H1 (cell line): Measurements from ENCODE around the gene LAPTM4A. TPM values are rescaled to one million over a fixed set of nuclear protein-coding genes. Genes with fewer than 3 reads are reported as not detected.

ENCODE experiments used
- CTCF ChIA-PET: fragments of 300-600 bp; sonication (Branson Sonifier 250); formaldehyde crosslinking; loops from one replicate; lab custom pipeline; 2021; ENCODE audit not compliant: partially characterized antibody; lab: Charles Lee
- POLR2A ChIA-PET: fragments of 300-600 bp; sonication (Branson Sonifier 250); formaldehyde crosslinking; loops from one replicate; lab custom pipeline; 2021; ENCODE audit warnings: inconsistent platforms; ENCODE audit not compliant: partially characterized antibody; lab: Charles Lee
- DNase-seq, 2 experiments: peaks; one replicate each; pipeline versions ENCODE4 v3.0.0 to v3.0.0-alpha.2; 2010 to 2022; ENCODE audit warnings: low spot score in 2 of 2, low read depth in 1 of 2, mixed read lengths in 1 of 2
- FAIRE-seq: peaks from 2 replicates; lab custom pipeline; 2011; peaks lifted over from hg19 to GRCh38; lab: Jason Lieb, UNC
- H2AFZ ChIP-seq: 2 replicates; pipeline ENCODE4 v1.8.1; 2012; ENCODE audit warnings: low read length, inconsistent platforms
- H2AK5ac ChIP-seq: 2 replicates; pipeline ENCODE4 v1.6.1; 2013; ENCODE audit warnings: low read depth, low read length
- H2BK120ac ChIP-seq: replicated peaks from 2 replicates; pipeline ENCODE3; 2013; ENCODE audit warnings: low read depth, low read length, inconsistent platforms
- H2BK12ac ChIP-seq: 2 replicates; pipeline ENCODE4 v1.6.1; 2013; ENCODE audit warnings: low read depth, low read length
- H2BK15ac ChIP-seq: 2 replicates; pipeline ENCODE4 v1.6.1; 2013; ENCODE audit warnings: low read length
- H2BK20ac ChIP-seq: 2 replicates; pipeline ENCODE4 v1.6.1; 2013; ENCODE audit warnings: low read length
- H2BK5ac ChIP-seq: 2 replicates; pipeline ENCODE4 v1.6.1; 2013; ENCODE audit warnings: low read depth, low read length
- H3K14ac ChIP-seq: 2 replicates; pipeline ENCODE4 v1.6.1; 2013; ENCODE audit warnings: inconsistent platforms; ENCODE audit not compliant: insufficient read length
- H3K18ac ChIP-seq: 2 replicates; pipeline ENCODE4 v1.6.1; 2013; ENCODE audit warnings: low read length; ENCODE audit errors: extremely low read depth
- H3K23ac ChIP-seq: 2 replicates; pipeline ENCODE4 v1.6.1; 2013; ENCODE audit warnings: inconsistent platforms; ENCODE audit not compliant: insufficient read length
- H3K23me2 ChIP-seq: 2 replicates; pipeline ENCODE4 v1.6.1; 2013; ENCODE audit warnings: low read depth, low read length
- H3K27ac ChIP-seq: 2 replicates; pipeline ENCODE4 v1.6.1; 2011; ENCODE audit warnings: low read depth, low read length, inconsistent platforms
- H3K27me3 ChIP-seq, 4 experiments: replicated peaks in 1 of 4; 1 replicate in 1 of 4; 2 replicates in 3 of 4; pipeline versions ENCODE4 v1.6.1 to v1.8.1; 2011 to 2013; ENCODE audit warnings: low read length in 3 of 4, mild to moderate bottlenecking in 3 of 4, inconsistent platforms in 2 of 4, mixed read lengths in 2 of 4, moderate library complexity in 1 of 4; ENCODE audit not compliant: control insufficient read depth in 3 of 4, insufficient read depth in 3 of 4; ENCODE audit errors: extremely low read depth in 1 of 4
- H3K36me3 ChIP-seq, 4 experiments: 2 replicates each; pipeline versions ENCODE4 v1.6.1 to v1.8.1; 2011 to 2013; ENCODE audit warnings: mild to moderate bottlenecking in 4 of 4, low read length in 3 of 4, moderate library complexity in 2 of 4, control low read depth in 1 of 4, inconsistent platforms in 1 of 4; ENCODE audit not compliant: insufficient read depth in 4 of 4, control insufficient read depth in 2 of 4
- H3K4ac ChIP-seq: replicated peaks from 2 replicates; pipeline ENCODE3; 2013; ENCODE audit warnings: low read length, low read depth, mixed read lengths, inconsistent platforms; ENCODE audit not compliant: insufficient read length
- H3K4me1 ChIP-seq, 4 experiments: replicated peaks in 1 of 4; 1 replicate in 1 of 4; 2 replicates in 3 of 4; pipeline versions ENCODE4 v1.6.1 to v1.8.1; 2011 to 2013; ENCODE audit warnings: low read length in 3 of 4, inconsistent platforms in 2 of 4, mixed read lengths in 1 of 4; ENCODE audit not compliant: insufficient read depth in 4 of 4, control insufficient read depth in 3 of 4
- H3K4me2 ChIP-seq, 2 experiments: 2 replicates each; pipeline versions ENCODE4 v1.6.1 to v1.8.1; 2011 to 2013; ENCODE audit warnings: low read depth in 2 of 2, low read length in 2 of 2, control low read depth in 1 of 2, inconsistent platforms in 1 of 2, mild to moderate bottlenecking in 1 of 2; ENCODE audit not compliant: insufficient read depth in 1 of 2
- H3K4me3 ChIP-seq, 4 experiments: fragments of 200-600, 300-600 bp in 1 of 4; sonication (generic), shearing (Covaris generic), sonication (Bioruptor Twin) in 1 of 4; 2 replicates each; pipeline versions ENCODE4 v1.5.1 to v1.8.1; 2011 to 2016; ENCODE audit warnings: low read length in 4 of 4, low read depth in 3 of 4, control low read depth in 2 of 4, inconsistent platforms in 2 of 4, mild to moderate bottlenecking in 2 of 4, mixed read lengths in 1 of 4, moderate library complexity in 1 of 4; ENCODE audit not compliant: insufficient read depth in 2 of 4; ENCODE audit errors: extremely low read depth in 1 of 4
- H3K56ac ChIP-seq: replicated peaks from 2 replicates; pipeline ENCODE3; 2013; ENCODE audit warnings: low read depth, mild to moderate bottlenecking, mixed read lengths, low read length, inconsistent platforms; ENCODE audit not compliant: insufficient read length
- H3K79me1 ChIP-seq: 2 replicates; pipeline ENCODE4 v1.6.1; 2013; ENCODE audit warnings: low read depth, low read length, control low read depth
- H3K79me2 ChIP-seq, 2 experiments: 2 replicates each; pipeline versions ENCODE4 v1.6.1 to v1.8.1; 2012 to 2013; ENCODE audit warnings: low read length in 2 of 2, mild to moderate bottlenecking in 2 of 2, inconsistent platforms in 1 of 2; ENCODE audit not compliant: insufficient read depth in 2 of 2, control insufficient read depth in 1 of 2
- H3K9ac ChIP-seq, 4 experiments: replicated peaks in 1 of 4; 1 replicate in 1 of 4; 2 replicates in 3 of 4; pipeline versions ENCODE4 v1.6.1 to v1.8.1; 2011 to 2013; ENCODE audit warnings: low read depth in 3 of 4, low read length in 3 of 4, control low read depth in 2 of 4, mild to moderate bottlenecking in 2 of 4, moderate library complexity in 2 of 4, inconsistent platforms in 1 of 4; ENCODE audit errors: extremely low read depth in 1 of 4
- H3K9me3 ChIP-seq, 2 experiments: 2 replicates each; pipeline versions ENCODE4 v1.6.1 to v1.8.1; 2012 to 2013; ENCODE audit warnings: mild to moderate bottlenecking in 2 of 2, moderate library complexity in 2 of 2, control low read depth in 1 of 2, inconsistent platforms in 1 of 2, low read depth in 1 of 2, low read length in 1 of 2, mixed read lengths in 1 of 2; ENCODE audit not compliant: insufficient read depth in 2 of 2
- H4K20me1 ChIP-seq, 2 experiments: replicated peaks in 1 of 2; 2 replicates each; pipeline versions ENCODE3 to v1.8.1; 2011 to 2013; ENCODE audit warnings: inconsistent platforms in 2 of 2, low read length in 2 of 2, mild to moderate bottlenecking in 1 of 2; ENCODE audit not compliant: insufficient read depth in 2 of 2, control insufficient read depth in 1 of 2
- H4K5ac ChIP-seq: 2 replicates; pipeline ENCODE4 v1.6.1; 2013; ENCODE audit warnings: low read length, low read depth, mixed read lengths, inconsistent platforms; ENCODE audit not compliant: insufficient read length
- H4K8ac ChIP-seq: 2 replicates; pipeline ENCODE4 v1.8.0; 2013; ENCODE audit warnings: mild to moderate bottlenecking, moderate library complexity, low read length, inconsistent platforms; ENCODE audit not compliant: insufficient read depth; ENCODE audit errors: extremely low read depth
- H4K91ac ChIP-seq: replicated peaks from 2 replicates; pipeline ENCODE3; 2013; ENCODE audit warnings: low read length, mixed read lengths, inconsistent platforms; ENCODE audit not compliant: insufficient read length
- EP300 ChIP-seq, 2 experiments: IDR thresholded peaks; 1 replicate in 1 of 2; 2 replicates in 1 of 2; pipeline ENCODE4 v1.6.1; 2011 to 2012; ENCODE audit warnings: low read depth in 2 of 2, low read length in 2 of 2, mild to moderate bottlenecking in 2 of 2, borderline replicate concordance in 1 of 2, inconsistent platforms in 1 of 2, moderate library complexity in 1 of 2
- HDAC6 ChIP-seq: IDR thresholded peaks from one replicate; pipeline ENCODE4 v1.7.1; 2012; ENCODE audit warnings: low read depth, mild to moderate bottlenecking, inconsistent platforms, low read length, moderate library complexity
- MAFK ChIP-seq: IDR thresholded peaks from 2 replicates; pipeline ENCODE4 v1.6.1; 2012; ENCODE audit warnings: low read depth, mild to moderate bottlenecking, improper control_type of control experiment, low read length
- NANOG ChIP-seq: IDR thresholded peaks from 2 replicates; pipeline ENCODE4 v1.6.1; 2011; ENCODE audit warnings: low read length, low read depth, mild to moderate bottlenecking, inconsistent platforms; ENCODE audit not compliant: insufficient read depth, poor library complexity, severe bottlenecking
- polyA plus RNA-seq, 7 experiments: library from polyadenylated mRNA; depleted of rRNA in 3 of 7; stranded (reverse) in 5 of 7; unstranded in 2 of 7; fragments of >200 nt in 5 of 7; fragments of 200-250 nt in 2 of 7; gene quantifications; 1 replicate in 5 of 7; 2 replicates in 1 of 7; 4 replicates in 1 of 7; pipeline versions ENCODE4 v1.2.1 to v1.2.3, GENCODE V29; 2011 to 2013; ENCODE audit warnings: missing spikeins in 2 of 7, mixed read lengths in 2 of 7
- total RNA-seq: library from RNA; stranded (reverse); fragmentation: NEBNext Ultra II Directional; extraction: Animal tissue kit (Norgen Biotek cat#: 25700); gene quantifications from 2 replicates; pipeline ENCODE4 v1.2.1, GENCODE V29; 2021
- TF ChIP-seq, protein P1 (sequence below), 3 experiments: IDR thresholded peaks; 1 replicate in 2 of 3; 2 replicates in 1 of 3; pipeline versions ENCODE4 v1.5.1 to v1.6.1; 2011; ENCODE audit warnings: low read length in 3 of 3, mild to moderate bottlenecking in 3 of 3, inconsistent platforms in 2 of 3, low read depth in 1 of 3, moderate library complexity in 1 of 3; ENCODE audit not compliant: insufficient read depth in 1 of 3; ENCODE audit errors: control extremely low read depth in 1 of 3

Gene LAPTM4A
- total and polyA plus RNA-seq, 2 of the 8 experiments (the other 6 are each of a cell fraction or from before 2014, with no cell fraction given): 193 to 419 TPM

DNA sequence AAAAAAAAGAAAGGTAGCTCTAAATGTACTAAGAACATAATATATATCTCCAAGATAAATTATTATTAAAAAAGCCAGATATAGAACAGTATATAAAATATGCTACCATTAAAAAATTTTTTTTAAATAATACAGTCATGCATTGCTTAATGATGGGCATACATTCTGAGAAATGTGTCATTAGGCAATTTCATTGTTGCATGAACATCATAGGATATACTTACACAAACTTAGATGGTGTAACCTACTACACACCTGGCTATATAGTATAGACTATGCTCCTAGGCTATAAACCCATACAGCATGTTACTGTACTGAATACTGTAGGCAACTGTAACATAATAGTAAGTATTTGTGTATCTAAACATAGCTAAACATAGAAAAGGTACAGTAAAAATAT lies 18.3 kb upstream of the LAPTM4A start:
- no peak overlapping the region for H2AFZ ChIP-seq
- no peak overlapping the region for H2BK12ac ChIP-seq
- H3K4ac ChIP-seq: no peak overlapping the region
- no peak overlapping the region for H3K4me2 ChIP-seq
- FAIRE-seq (no peak), DNase-seq (no peak)
- H3K23me2 ChIP-seq: no peaks in the 10 kb centered on the region
- no peak overlapping the region for H2AK5ac ChIP-seq
- H3K27me3 ChIP-seq: no peaks in the 10 kb centered on the region
- no peaks in the 10 kb centered on the region for H4K20me1 ChIP-seq
- H3K79me1 ChIP-seq: no peaks in the 10 kb centered on the region
- H3K27ac ChIP-seq: no peak overlapping the region
- CTCF ChIA-PET: interaction anchor here (1.6 to 1.9 kb wide), 2 partner anchors 9 to 16 kb away, joined by 3 to 6 read pairs; no protein-coding TSS in a partner anchor
- H3K79me2 ChIP-seq: no peaks in the 10 kb centered on the region
- TF ChIP-seq HDAC6 (no peak), EP300 (IDR thresholded peaks at IDR 0.05; ENCODE audit: borderline replicate concordance in 1 of 2, low read depth in 2 of 2, low read length in 2 of 2) (no peak), NANOG (no peak), MAFK (no peak)
- TF ChIP-seq, protein P1, sequence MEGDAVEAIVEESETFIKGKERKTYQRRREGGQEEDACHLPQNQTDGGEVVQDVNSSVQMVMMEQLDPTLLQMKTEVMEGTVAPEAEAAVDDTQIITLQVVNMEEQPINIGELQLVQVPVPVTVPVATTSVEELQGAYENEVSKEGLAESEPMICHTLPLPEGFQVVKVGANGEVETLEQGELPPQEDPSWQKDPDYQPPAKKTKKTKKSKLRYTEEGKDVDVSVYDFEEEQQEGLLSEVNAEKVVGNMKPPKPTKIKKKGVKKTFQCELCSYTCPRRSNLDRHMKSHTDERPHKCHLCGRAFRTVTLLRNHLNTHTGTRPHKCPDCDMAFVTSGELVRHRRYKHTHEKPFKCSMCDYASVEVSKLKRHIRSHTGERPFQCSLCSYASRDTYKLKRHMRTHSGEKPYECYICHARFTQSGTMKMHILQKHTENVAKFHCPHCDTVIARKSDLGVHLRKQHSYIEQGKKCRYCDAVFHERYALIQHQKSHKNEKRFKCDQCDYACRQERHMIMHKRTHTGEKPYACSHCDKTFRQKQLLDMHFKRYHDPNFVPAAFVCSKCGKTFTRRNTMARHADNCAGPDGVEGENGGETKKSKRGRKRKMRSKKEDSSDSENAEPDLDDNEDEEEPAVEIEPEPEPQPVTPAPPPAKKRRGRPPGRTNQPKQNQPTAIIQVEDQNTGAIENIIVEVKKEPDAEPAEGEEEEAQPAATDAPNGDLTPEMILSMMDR (IDR thresholded peaks at IDR 0.05; ENCODE audit: control extremely low read depth in 1 of 3, insufficient read depth in 1 of 3, low read depth in 1 of 3, low read length in 3 of 3): no peak
- no peaks in the 10 kb centered on the region for H3K9me3 ChIP-seq
- no peaks in the 10 kb centered on the region for H3K36me3 ChIP-seq
- no peak overlapping the region for H4K8ac ChIP-seq
- H2BK15ac ChIP-seq: no peak overlapping the region
- H3K56ac ChIP-seq: no peak overlapping the region
- H3K9ac ChIP-seq: no peak overlapping the region
- no peak overlapping the region for H2BK5ac ChIP-seq
- POLR2A ChIA-PET: interaction anchor here (1.8 to 2.2 kb wide), 2 partner anchors 18 to 25 kb away, joined by 4 to 5 read pairs; partner anchors contain the start of gene LAPTM4A
- H4K5ac ChIP-seq: no peak overlapping the region
- H2BK120ac ChIP-seq: no peak overlapping the region
- peaks cover 0 to 9% (median 5%) of the 10 kb centered on the region in 4 experiments; a peak in 6 of 7 replicates for H3K4me1 ChIP-seq
- no peak overlapping the region for H3K14ac ChIP-seq
- no peak overlapping the region for H3K4me3 ChIP-seq
- no peak overlapping the region for H4K91ac ChIP-seq
- no peak overlapping the region for H2BK20ac ChIP-seq
- H3K23ac ChIP-seq: no peak overlapping the region
- no peak overlapping the region for H3K18ac ChIP-seq
